ENCODE results near the gene TAC4. TPM values are rescaled to one million over a fixed set of nuclear protein-coding genes. Genes with fewer than 3 reads are reported as not detected.
A peak's percentile ranks its signal among the peaks of the same experiment; 100 is the strongest.

The TAC4 gene
- total and polyA plus RNA-seq, 2 of the 13 experiments (the other 11 are each of a cell fraction or from before 2014, with no cell fraction given) = not detected

DNA sequence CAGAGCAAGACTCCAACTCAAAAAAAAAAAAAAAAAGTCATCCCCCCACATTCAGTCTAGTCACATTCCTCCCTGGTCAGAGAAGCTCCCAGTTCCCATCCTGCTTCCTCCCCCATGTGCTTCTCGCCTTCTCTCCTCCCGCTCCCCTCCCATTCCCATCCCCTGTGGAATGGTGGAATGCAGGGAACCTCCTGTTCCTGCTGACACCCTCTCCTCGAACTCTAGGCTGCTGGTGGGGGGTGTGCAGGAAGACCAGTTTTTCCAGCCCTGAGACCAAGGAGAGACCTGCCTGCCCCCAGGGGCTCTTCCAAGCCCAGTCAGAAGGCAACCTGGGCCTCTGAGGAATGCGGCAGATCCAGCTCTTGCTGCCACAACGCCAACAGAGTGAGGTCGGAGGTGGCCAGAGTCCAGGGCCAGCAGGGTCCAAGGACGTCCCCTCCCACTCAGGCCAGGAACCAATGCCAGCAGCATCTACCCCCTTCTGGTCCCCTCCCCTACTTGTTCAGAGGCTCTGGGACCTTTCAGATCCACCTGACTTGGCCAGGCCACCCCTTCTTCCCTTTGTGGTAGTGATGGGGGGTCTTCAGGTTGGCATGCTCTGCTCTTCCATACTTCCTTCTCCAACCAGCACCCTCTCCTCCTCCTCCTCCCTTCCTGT, 39.3 kb upstream of the TAC4 start (continued):
- TF ChIP-seq ZNF343 (CRISPR knock-in tag; IDR thresholded peaks at IDR 0.05) (no peak; the same call in 1 of the 2 replicates), HNRNPUL1 (IDR thresholded peaks at IDR 0.05; ENCODE audit: low read depth, low read length) (no peak), MATR3 (CRISPR knock-in tag; IDR thresholded peaks at IDR 0.05) (no peak), JUNB (CRISPR knock-in tag; IDR thresholded peaks at IDR 0.05; ENCODE audit: borderline replicate concordance) (peak; percentile 51; the same call in 1 of the 2 replicates), CEBPG (CRISPR knock-in tag; IDR thresholded peaks at IDR 0.05) (peak; percentile 47; the same call in 1 of the 2 replicates), ZNF430 (CRISPR knock-in tag; IDR thresholded peaks at IDR 0.05) (peak; percentile 87; the same call in 1 of the 2 replicates), NBN (conservative IDR thresholded peaks at IDR 0.05) (no peak), HMG20A (CRISPR knock-in tag; IDR thresholded peaks at IDR 0.05; ENCODE audit: borderline replicate concordance) (peak; percentile 42; the same call in 1 of the 2 replicates), MYPOP (CRISPR knock-in tag; IDR thresholded peaks at IDR 0.05) (peak; percentile 55; the same call in 1 of the 2 replicates), NAIF1 (CRISPR knock-in tag; IDR thresholded peaks at IDR 0.05; ENCODE audit: borderline replicate concordance) (no peak), ZKSCAN1 (IDR thresholded peaks at IDR 0.05; ENCODE audit: low read length) (no peak; the same call in 1 of the 2 replicates), SIN3B (IDR thresholded peaks at IDR 0.05; ENCODE audit: low read length) (no peak), KIAA2018 (CRISPR knock-in tag; IDR thresholded peaks at IDR 0.05; ENCODE audit: borderline replicate concordance) (no peak), ZBTB1 (CRISPR knock-in tag; IDR thresholded peaks at IDR 0.05; ENCODE audit: borderline replicate concordance) (no peak), TP53 (CRISPR knock-in tag; conservative IDR thresholded peaks at IDR 0.05) (no peak)
- TF ChIP-seq, protein P1, sequence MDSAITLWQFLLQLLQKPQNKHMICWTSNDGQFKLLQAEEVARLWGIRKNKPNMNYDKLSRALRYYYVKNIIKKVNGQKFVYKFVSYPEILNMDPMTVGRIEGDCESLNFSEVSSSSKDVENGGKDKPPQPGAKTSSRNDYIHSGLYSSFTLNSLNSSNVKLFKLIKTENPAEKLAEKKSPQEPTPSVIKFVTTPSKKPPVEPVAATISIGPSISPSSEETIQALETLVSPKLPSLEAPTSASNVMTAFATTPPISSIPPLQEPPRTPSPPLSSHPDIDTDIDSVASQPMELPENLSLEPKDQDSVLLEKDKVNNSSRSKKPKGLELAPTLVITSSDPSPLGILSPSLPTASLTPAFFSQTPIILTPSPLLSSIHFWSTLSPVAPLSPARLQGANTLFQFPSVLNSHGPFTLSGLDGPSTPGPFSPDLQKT (CRISPR knock-in tag; IDR thresholded peaks at IDR 0.05; ENCODE audit: borderline replicate concordance) = no peak
- TF ChIP-seq, protein P2, sequence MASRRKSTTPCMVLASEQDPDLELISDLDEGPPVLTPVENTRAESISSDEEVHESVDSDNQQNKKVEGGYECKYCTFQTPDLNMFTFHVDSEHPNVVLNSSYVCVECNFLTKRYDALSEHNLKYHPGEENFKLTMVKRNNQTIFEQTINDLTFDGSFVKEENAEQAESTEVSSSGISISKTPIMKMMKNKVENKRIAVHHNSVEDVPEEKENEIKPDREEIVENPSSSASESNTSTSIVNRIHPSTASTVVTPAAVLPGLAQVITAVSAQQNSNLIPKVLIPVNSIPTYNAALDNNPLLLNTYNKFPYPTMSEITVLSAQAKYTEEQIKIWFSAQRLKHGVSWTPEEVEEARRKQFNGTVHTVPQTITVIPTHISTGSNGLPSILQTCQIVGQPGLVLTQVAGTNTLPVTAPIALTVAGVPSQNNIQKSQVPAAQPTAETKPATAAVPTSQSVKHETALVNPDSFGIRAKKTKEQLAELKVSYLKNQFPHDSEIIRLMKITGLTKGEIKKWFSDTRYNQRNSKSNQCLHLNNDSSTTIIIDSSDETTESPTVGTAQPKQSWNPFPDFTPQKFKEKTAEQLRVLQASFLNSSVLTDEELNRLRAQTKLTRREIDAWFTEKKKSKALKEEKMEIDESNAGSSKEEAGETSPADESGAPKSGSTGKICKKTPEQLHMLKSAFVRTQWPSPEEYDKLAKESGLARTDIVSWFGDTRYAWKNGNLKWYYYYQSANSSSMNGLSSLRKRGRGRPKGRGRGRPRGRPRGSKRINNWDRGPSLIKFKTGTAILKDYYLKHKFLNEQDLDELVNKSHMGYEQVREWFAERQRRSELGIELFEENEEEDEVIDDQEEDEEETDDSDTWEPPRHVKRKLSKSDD (CRISPR knock-in tag; IDR thresholded peaks at IDR 0.05; ENCODE audit: low read depth) = 0 out of 2 replicates have a peak, but pooled peaks have one; percentile 9

Data from HepG2 (cell line).